Activated CD4-positive, alpha-beta memory T cell treated with anti-CD3 and anti-CD28 coated beads for 36 hours (primary cell): ENCODE results near the gene S100A13. TPM values are rescaled to one million over a fixed set of nuclear protein-coding genes. Genes with fewer than 3 reads are reported as not detected.
"Not testable (repeated sequence)": the region's sequence is repeated elsewhere in the genome, so short reads cannot be mapped to it uniquely, and the experiment has no call there.

Experiments
- CTCF ChIA-PET: fragments of 350-600 bp; sonication (Branson Sonifier 250); formaldehyde crosslinking; loops from one replicate; lab custom pipeline; 2021; ENCODE audit warnings: antibody characterized with exemption, inconsistent platforms; lab: Charles Lee
- POLR2A ChIA-PET: fragments of 350-600 bp; sonication (Branson Sonifier 250); formaldehyde crosslinking; loops from one replicate; lab custom pipeline; 2021; ENCODE audit warnings: antibody characterized with exemption; lab: Charles Lee
- DNase-seq: peaks from one replicate; pipeline ENCODE4 v3.0.0-alpha.2; 2020
- H3K27ac Mint-ChIP-seq: one replicate; pipeline ENCODE4 v1.8.0; 2021; ENCODE audit warnings: mixed read lengths
- H3K27me3 Mint-ChIP-seq: one replicate; pipeline ENCODE4 v1.8.0; 2021; ENCODE audit warnings: mixed read lengths
- H3K36me3 Mint-ChIP-seq: one replicate; pipeline ENCODE4 v1.8.0; 2021; ENCODE audit warnings: mixed read lengths
- H3K4me1 Mint-ChIP-seq: one replicate; pipeline ENCODE4 v1.8.0; 2021; ENCODE audit warnings: low read depth, mixed read lengths
- H3K4me3 Mint-ChIP-seq: one replicate; pipeline ENCODE4 v1.8.0; 2021; ENCODE audit warnings: mild to moderate bottlenecking, mixed read lengths
- H3K9me3 Mint-ChIP-seq: one replicate; pipeline ENCODE4 v1.8.0; 2021; ENCODE audit warnings: mixed read lengths
- intact Hi-C: fragments of 100-400 bp; cut with micrococcal nuclease; formaldehyde crosslinking; loops from one replicate; pipeline ENCODE4 v1.15.1; 2023
- total RNA-seq, 2 experiments: library from RNA; stranded (reverse); gene quantifications; one replicate each; pipeline ENCODE4 v1.2.3, GENCODE V29; 2021

S100A13 gene
- 10 to 100 TPM; 11.6 to 13.6 TPM for total RNA-seq

GRCh38 chr1:153626904-153627714, at the start of gene S100A13:
TSS of gene S100A13 (minus strand) at chr1:153627505. CDS start at chr1:153626472, 1,033 bp downstream.
- H3K36me3 Mint-ChIP-seq, result peaks cover 2% of the 10 kb centered on the region
- H3K9me3 Mint-ChIP-seq, result no peaks in the 10 kb centered on the region
- peak; percentile 38 for DNase-seq
- ChIA-PET POLR2A (no interaction called here), CTCF (interaction anchor here (0.9 to 1.7 kb wide), 5 partner anchors 9 to 117 kb away, joined by 4 to 10 read pairs (median 5); no protein-coding TSS in a partner anchor)
- intact Hi-C loops, result no loop called here
- peaks cover 7% of the 10 kb centered on the region for H3K27me3 Mint-ChIP-seq
- H3K27ac Mint-ChIP-seq, result no peak within 1 kb of the TSS
- H3K4me3 Mint-ChIP-seq, result no peak within 1 kb of the TSS
- peaks cover 17% of the 10 kb centered on the region for H3K4me1 Mint-ChIP-seq

- CTCF ChIA-PET, result interaction anchor here (1.7 kb wide), 1 partner anchor 14 kb away, joined by 4 read pairs; no protein-coding TSS in a partner anchor
- peaks cover 32% of the 10 kb centered on the region for H3K4me1 Mint-ChIP-seq
Measured at GRCh38 chr1:153673511-153673910, 46.2 kb upstream of the S100A13 start.

GRCh38 chr1:153671628-153672353, 44.5 kb upstream of the S100A13 start:
- H3K27ac Mint-ChIP-seq, H3K27me3 Mint-ChIP-seq, H3K9me3 Mint-ChIP-seq, H3K4me3 Mint-ChIP-seq: not testable (repeated sequence)
- ChIA-PET CTCF (interaction anchor here (0.6 to 2.1 kb wide), 17 partner anchors 9 to 314 kb away, joined by 3 to 14 read pairs (median 4); partner anchors contain the start of genes CHTOP and RAB13), POLR2A (interaction anchor here (0.6 to 3.0 kb wide), 12 partner anchors 12 to 486 kb away, joined by 3 to 19 read pairs (median 4); partner anchors contain the start of genes CHTOP, JTB, S100A6 and SNAPIN)
- intact Hi-C loops, result loop anchor here (1.0 to 2.0 kb wide), 11 partner anchors 13 to 319 kb away; partner anchors contain the start of genes CRTC2, GATAD2B, RPS27 and SNAPIN
- DNase-seq, result peak; percentile 73
- Mint-ChIP-seq H3K4me1 (peaks cover 31% of the 10 kb centered on the region), H3K36me3 (peaks cover 33% of the 10 kb centered on the region)

More at GRCh38 chr1:153673511-153673910, 46.2 kb upstream of the S100A13 start:
- Mint-ChIP-seq H3K4me3 (no peak overlapping the region), H3K36me3 (peaks cover 18% of the 10 kb centered on the region), H3K9me3 (no peaks in the 10 kb centered on the region), H3K27ac (no peak overlapping the region), H3K27me3 (peaks cover 15% of the 10 kb centered on the region)
- POLR2A ChIA-PET, result no interaction called here
- DNase-seq, result no peak
- intact Hi-C loops, result no loop called here

GRCh38 chr1:153670859-153671627, 43.7 kb upstream of the S100A13 start, which contains the start of gene ILF2:
TSS of gene ILF2 (minus strand) at chr1:153670993. CDS start at chr1:153670922, 71 bp downstream.
- H3K9me3 Mint-ChIP-seq, result no peaks in the 10 kb centered on the region
- no peak within 1 kb of the TSS for H3K4me3 Mint-ChIP-seq
- ChIA-PET CTCF (interaction anchor here (0.6 to 2.1 kb wide), 10 partner anchors 9 to 315 kb away, joined by 3 to 14 read pairs (median 3); partner anchors contain the start of genes CHTOP and RAB13), POLR2A (interaction anchor here (0.6 to 3.0 kb wide), 7 partner anchors 12 to 443 kb away, joined by 3 to 19 read pairs (median 4); partner anchors contain the start of genes CHTOP, JTB and SNAPIN)
- H3K36me3 Mint-ChIP-seq, result peaks cover 34% of the 10 kb centered on the region
- no peak within 1 kb of the TSS for H3K27ac Mint-ChIP-seq
- DNase-seq, result peak; percentile 99
- no peaks in the 10 kb centered on the region for H3K27me3 Mint-ChIP-seq
- H3K4me1 Mint-ChIP-seq, result peaks cover 31% of the 10 kb centered on the region
- intact Hi-C loops, result loop anchor here (1.0 to 2.0 kb wide), 11 partner anchors 13 to 320 kb away; partner anchors contain the start of genes CRTC2, GATAD2B, RPS27 and SNAPIN

- Mint-ChIP-seq H3K27me3 (no peaks in the 10 kb centered on the region), H3K4me1 (peaks cover 31% of the 10 kb centered on the region), H3K4me3 (no peak overlapping the region), H3K36me3 (peaks cover 41% of the 10 kb centered on the region), H3K9me3 (no peaks in the 10 kb centered on the region), H3K27ac (no peak overlapping the region)
- ChIA-PET POLR2A (interaction anchor here (1.0 to 3.0 kb wide), 3 partner anchors 11 to 36 kb away, joined by 3 to 19 read pairs (median 12); partner anchors contain the start of genes CHTOP and SNAPIN), CTCF (no interaction called here)
- DNase-seq, result peak; percentile 43
- intact Hi-C loops, result loop anchor here (2.0 kb wide), 4 partner anchors 56 to 320 kb away; partner anchors contain the start of genes GATAD2B and RPS27
Measured at GRCh38 chr1:153670257-153670858, 43.1 kb upstream of the S100A13 start.

GRCh38 chr1:153669606-153670005, 42.3 kb upstream of the S100A13 start:
- POLR2A ChIA-PET, result interaction anchor here (3.0 to 3.1 kb wide), 2 partner anchors 11 to 35 kb away, joined by 16 to 19 read pairs; partner anchors contain the start of genes CHTOP and SNAPIN
- peaks cover 48% of the 10 kb centered on the region for H3K36me3 Mint-ChIP-seq
- CTCF ChIA-PET, result no interaction called here
- peaks cover 31% of the 10 kb centered on the region for H3K4me1 Mint-ChIP-seq
- no peak overlapping the region for H3K27ac Mint-ChIP-seq
- H3K4me3 Mint-ChIP-seq, result no peak overlapping the region
- H3K9me3 Mint-ChIP-seq, result no peaks in the 10 kb centered on the region
- intact Hi-C loops, result loop anchor here (2.0 kb wide), 4 partner anchors 57 to 321 kb away; partner anchors contain the start of genes GATAD2B and RPS27
- no peak for DNase-seq
- no peaks in the 10 kb centered on the region for H3K27me3 Mint-ChIP-seq

- H3K9me3 Mint-ChIP-seq, H3K4me3 Mint-ChIP-seq, intact Hi-C loops, H3K27me3 Mint-ChIP-seq, DNase-seq, H3K27ac Mint-ChIP-seq: not testable (repeated sequence)
- H3K36me3 Mint-ChIP-seq, result peaks cover 56% of the 10 kb centered on the region
- POLR2A ChIA-PET, result interaction anchor here (0.6 to 3.1 kb wide), 2 partner anchors 10 to 322 kb away, joined by 3 to 16 read pairs; partner anchors contain the start of genes RPS27 and SNAPIN
- peaks cover 31% of the 10 kb centered on the region for H3K4me1 Mint-ChIP-seq
- CTCF ChIA-PET, result interaction anchor here (0.6 to 1.3 kb wide), 3 partner anchors 42 to 318 kb away, joined by 3 to 4 read pairs (median 3); partner anchors contain the start of gene RAB13
Measured at GRCh38 chr1:153668672-153669071, 41.4 kb upstream of the S100A13 start.

GRCh38 chr1:153667439-153667838, 40.1 kb upstream of the S100A13 start:
- H3K36me3 Mint-ChIP-seq, result peaks cover 64% of the 10 kb centered on the region
- H3K4me3 Mint-ChIP-seq, result no peak overlapping the region
- intact Hi-C loops, result no loop called here
- peaks cover 31% of the 10 kb centered on the region for H3K4me1 Mint-ChIP-seq
- CTCF ChIA-PET, result no interaction called here
- H3K27ac Mint-ChIP-seq, result peak overlapping the region; percentile 55
- POLR2A ChIA-PET, result interaction anchor here (0.7 to 3.1 kb wide), 3 partner anchors 9 to 136 kb away, joined by 3 to 16 read pairs (median 3); partner anchors contain the start of gene SNAPIN
- H3K27me3 Mint-ChIP-seq, result no peaks in the 10 kb centered on the region
- no peaks in the 10 kb centered on the region for H3K9me3 Mint-ChIP-seq
- no peak for DNase-seq

- CTCF ChIA-PET, result no interaction called here
- Mint-ChIP-seq H3K9me3 (no peaks in the 10 kb centered on the region), H3K36me3 (peaks cover 63% of the 10 kb centered on the region), H3K27ac (peak overlapping the region; percentile 7), H3K27me3 (no peaks in the 10 kb centered on the region), H3K4me3 (no peak overlapping the region), H3K4me1 (peaks cover 25% of the 10 kb centered on the region)
- intact Hi-C loops, result no loop called here
- DNase-seq, result peak; percentile 22
- POLR2A ChIA-PET, result no interaction called here
Measured at GRCh38 chr1:153663211-153663610, 35.9 kb upstream of the S100A13 start.

GRCh38 chr1:153662269-153662668, 35.0 kb upstream of the S100A13 start:
- Mint-ChIP-seq H3K27me3 (no peaks in the 10 kb centered on the region), H3K4me1 (peaks cover 17% of the 10 kb centered on the region), H3K36me3 (peaks cover 53% of the 10 kb centered on the region), H3K27ac (no peak overlapping the region), H3K9me3 (no peaks in the 10 kb centered on the region), H3K4me3 (no peak overlapping the region)
- DNase-seq, result no peak
- POLR2A ChIA-PET, result interaction anchor here (1.0 to 1.5 kb wide), 2 partner anchors 15 to 127 kb away, joined by 3 read pairs; partner anchors contain the start of gene S100A6
- CTCF ChIA-PET, result interaction anchor here (0.7 to 1.4 kb wide), 2 partner anchors 9 to 90 kb away, joined by 3 to 5 read pairs; no protein-coding TSS in a partner anchor
- intact Hi-C loops, result no loop called here
